Peyer's patch (tissue), 4 donors: ENCODE results near the gene FGF16. TPM values are rescaled to one million over a fixed set of nuclear protein-coding genes. Genes with fewer than 3 reads are reported as not detected.

Experiments
- DNase-seq, 3 donors: peaks; one replicate each; pipeline ENCODE4 v3.0.0-alpha.2; 2017 to 2019
- H3K27ac ChIP-seq, 4 donors: fragments of 200-600 bp; sonication (generic); one replicate each; pipeline ENCODE4 v1.5.1; 2016 to 2019
- H3K27me3 ChIP-seq, 2 donors: fragments of 200-600 bp; sonication (generic); one replicate each; pipeline ENCODE4 v1.5.1; 2019
- H3K36me3 ChIP-seq, 3 donors: fragments of 200-600 bp; sonication (generic); one replicate each; pipeline ENCODE4 v1.5.1; 2016 to 2019
- H3K4me1 ChIP-seq, 4 donors: fragments of 200-600 bp; sonication (generic); one replicate each; pipeline ENCODE4 v1.5.1; 2016 to 2019
- H3K4me3 ChIP-seq, 4 donors: fragments of 200-600 bp; sonication (generic); 1 replicate in 3 of 4; 2 replicates in 1 of 4; pipeline ENCODE4 v1.5.1; 2016 to 2019; ENCODE audit warnings: mild to moderate bottlenecking in 1 of 4
- H3K9me3 ChIP-seq, 4 donors: fragments of 200-600 bp; sonication (generic); one replicate each; pipeline ENCODE4 v1.5.1; 2016 to 2019; ENCODE audit warnings: mild to moderate bottlenecking in 1 of 4
- POLR2A ChIP-seq, 2 donors: fragments of 450-650 bp; IDR thresholded peaks; one replicate each; pipeline ENCODE4 v1.5.1; 2017; ENCODE audit warnings: antibody characterized with exemption in 2 of 2, mild to moderate bottlenecking in 2 of 2, moderate library complexity in 2 of 2
- total RNA-seq, 4 donors: library from RNA; depleted of rRNA; stranded (reverse); fragments of >200 nt; gene quantifications; one replicate each; pipeline ENCODE4 v1.1.0, GENCODE V29; 2016
- TF ChIP-seq, protein P1 (sequence below), 6 experiments: fragments of 450-650 bp in 4 of 6; fragments of 200-600 bp in 2 of 6; sonication (generic) in 1 of 6; IDR thresholded peaks; one replicate each; pipeline ENCODE4 v1.5.1; 2017 to 2019; ENCODE audit warnings: antibody characterized with exemption in 6 of 6, mild to moderate bottlenecking in 3 of 6, moderate library complexity in 1 of 6

Gene FGF16
- total RNA-seq, 4 donors from 2014 or later, result not detected

DNA sequence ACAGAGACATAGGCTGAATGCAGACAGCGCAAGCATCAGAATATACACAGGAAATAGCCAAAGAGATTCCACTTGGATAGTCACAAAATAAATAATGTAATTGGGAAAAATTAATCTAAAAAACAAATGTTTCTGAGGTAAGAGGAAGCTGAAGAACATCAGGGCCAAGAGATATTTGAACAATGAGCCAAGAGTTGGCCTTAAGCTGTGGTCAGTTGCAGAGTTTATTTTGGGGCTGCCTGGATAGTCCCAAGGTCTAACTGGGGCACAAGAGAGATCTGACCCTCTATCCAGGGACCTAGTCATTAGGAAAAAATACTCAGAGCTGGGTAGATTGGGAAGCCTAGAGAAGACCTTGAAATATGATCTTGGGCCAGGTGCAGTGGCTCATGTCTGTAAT lies 31.3 kb upstream of the FGF16 start:
- no peaks in the 10 kb centered on the region for H3K9me3 ChIP-seq
- H3K36me3 ChIP-seq, result no peaks in the 10 kb centered on the region
- no peak for TF ChIP-seq POLR2A (IDR thresholded peaks at IDR 0.05)
- TF ChIP-seq, protein P1, sequence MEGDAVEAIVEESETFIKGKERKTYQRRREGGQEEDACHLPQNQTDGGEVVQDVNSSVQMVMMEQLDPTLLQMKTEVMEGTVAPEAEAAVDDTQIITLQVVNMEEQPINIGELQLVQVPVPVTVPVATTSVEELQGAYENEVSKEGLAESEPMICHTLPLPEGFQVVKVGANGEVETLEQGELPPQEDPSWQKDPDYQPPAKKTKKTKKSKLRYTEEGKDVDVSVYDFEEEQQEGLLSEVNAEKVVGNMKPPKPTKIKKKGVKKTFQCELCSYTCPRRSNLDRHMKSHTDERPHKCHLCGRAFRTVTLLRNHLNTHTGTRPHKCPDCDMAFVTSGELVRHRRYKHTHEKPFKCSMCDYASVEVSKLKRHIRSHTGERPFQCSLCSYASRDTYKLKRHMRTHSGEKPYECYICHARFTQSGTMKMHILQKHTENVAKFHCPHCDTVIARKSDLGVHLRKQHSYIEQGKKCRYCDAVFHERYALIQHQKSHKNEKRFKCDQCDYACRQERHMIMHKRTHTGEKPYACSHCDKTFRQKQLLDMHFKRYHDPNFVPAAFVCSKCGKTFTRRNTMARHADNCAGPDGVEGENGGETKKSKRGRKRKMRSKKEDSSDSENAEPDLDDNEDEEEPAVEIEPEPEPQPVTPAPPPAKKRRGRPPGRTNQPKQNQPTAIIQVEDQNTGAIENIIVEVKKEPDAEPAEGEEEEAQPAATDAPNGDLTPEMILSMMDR (IDR thresholded peaks at IDR 0.05), result no peak
- H3K4me1 ChIP-seq, result no peaks in the 10 kb centered on the region
- H3K27me3 ChIP-seq, result no peaks in the 10 kb centered on the region
- no peak overlapping the region for H3K27ac ChIP-seq
- H3K4me3 ChIP-seq, result no peak overlapping the region
- DNase-seq, result no peak

DNA sequence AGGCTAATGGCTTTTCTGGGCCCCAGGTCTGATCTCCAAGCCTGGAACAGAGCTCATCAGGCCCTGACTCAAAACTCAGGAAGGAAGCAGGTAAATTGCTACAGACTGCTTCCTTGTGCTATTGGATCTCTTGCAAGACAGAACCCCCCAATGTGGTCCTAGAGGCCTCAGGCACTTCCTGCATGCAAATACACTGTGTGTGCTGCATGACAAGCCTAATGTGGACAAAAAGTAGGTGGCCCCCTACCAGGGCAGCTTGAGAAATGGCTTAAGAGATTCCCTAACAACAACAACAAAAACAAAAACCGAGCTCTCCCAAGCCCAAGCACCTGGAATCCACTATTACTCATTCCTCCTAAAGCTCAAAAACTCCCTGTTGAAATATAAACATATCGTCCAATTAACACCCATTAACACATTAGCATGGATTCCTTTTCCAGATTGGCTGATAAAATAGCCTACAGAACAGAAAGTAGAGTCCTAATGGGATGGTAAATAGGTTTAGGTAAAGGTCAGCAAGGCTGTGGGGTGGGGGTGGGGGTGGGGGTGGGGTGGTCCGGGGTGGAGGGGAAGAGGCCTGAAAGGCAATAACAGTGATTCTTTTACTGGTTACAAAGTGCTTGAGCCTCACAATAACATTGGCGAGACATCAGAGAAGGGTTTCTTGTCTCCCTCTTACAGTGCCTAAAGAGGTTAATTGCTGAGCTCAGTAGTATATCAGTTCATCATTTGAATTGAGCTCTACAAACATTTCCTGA lies 24.1 kb upstream of the FGF16 start:
- no peaks in the 10 kb centered on the region for H3K27me3 ChIP-seq
- TF ChIP-seq, protein P1 (IDR thresholded peaks at IDR 0.05), result no peak
- H3K4me3 ChIP-seq, result no peak overlapping the region
- H3K27ac ChIP-seq, result no peak overlapping the region
- H3K9me3 ChIP-seq, result no peaks in the 10 kb centered on the region
- no peaks in the 10 kb centered on the region for H3K4me1 ChIP-seq
- DNase-seq, result no peak
- H3K36me3 ChIP-seq, result no peaks in the 10 kb centered on the region

DNA sequence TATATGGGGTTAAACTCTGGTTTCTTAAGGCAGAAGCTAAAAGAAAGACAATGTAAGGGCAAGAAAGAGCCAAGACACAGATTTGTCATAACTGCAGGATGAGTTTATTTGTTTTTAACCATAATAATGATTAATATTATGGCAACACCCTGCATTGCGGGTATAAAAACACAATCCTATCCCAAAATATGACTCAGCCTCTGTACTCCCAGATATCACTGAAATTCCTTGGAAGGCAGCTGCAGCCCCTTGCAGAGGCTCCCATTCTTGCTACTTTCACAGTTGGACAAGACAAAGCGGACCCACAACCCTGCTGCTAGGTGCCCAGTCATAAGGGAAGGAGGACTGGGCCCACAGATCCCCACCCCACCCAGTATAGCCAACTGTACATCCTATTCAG lies 20.4 kb upstream of the FGF16 start:
- TF ChIP-seq, protein P1 (IDR thresholded peaks at IDR 0.05), result no peak
- no peak for TF ChIP-seq POLR2A (IDR thresholded peaks at IDR 0.05)
- DNase-seq, result no peak
- H3K27me3 ChIP-seq, result no peaks in the 10 kb centered on the region

DNA sequence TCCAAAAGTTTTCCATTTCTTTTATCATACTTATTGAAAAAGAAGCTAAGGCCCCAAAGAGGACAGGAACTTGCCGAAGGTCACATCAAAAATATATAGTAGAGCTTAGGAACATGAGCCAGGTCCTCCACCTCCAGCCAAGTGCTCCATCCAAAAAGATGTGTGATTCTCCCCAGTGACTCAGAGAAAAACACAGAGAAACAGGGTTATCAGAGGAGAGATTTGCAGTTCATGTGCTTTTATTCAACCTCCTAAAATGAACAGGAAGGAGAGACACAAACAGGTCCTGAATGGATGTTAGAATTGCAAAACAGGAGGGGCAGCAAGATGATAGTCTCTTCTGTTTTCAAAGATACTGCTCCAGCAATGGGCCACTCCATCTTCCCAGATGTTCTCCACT lies 19.6 kb upstream of the FGF16 start:
- Histone ChIP-seq H3K9me3 (no peaks in the 10 kb centered on the region), H3K27me3 (no peaks in the 10 kb centered on the region), H3K36me3 (no peaks in the 10 kb centered on the region), H3K27ac (no peak overlapping the region), H3K4me3 (no peak overlapping the region), H3K4me1 (no peaks in the 10 kb centered on the region)
- TF ChIP-seq, protein P1 (IDR thresholded peaks at IDR 0.05), result no peak
- TF ChIP-seq POLR2A (IDR thresholded peaks at IDR 0.05), result no peak
- no peak for DNase-seq

More for the DNA sequence above, 20.4 kb upstream of the FGF16 start:
- Histone ChIP-seq H3K36me3 (no peaks in the 10 kb centered on the region), H3K4me1 (no peaks in the 10 kb centered on the region), H3K27ac (no peak overlapping the region), H3K4me3 (no peak overlapping the region), H3K9me3 (no peaks in the 10 kb centered on the region)

DNA sequence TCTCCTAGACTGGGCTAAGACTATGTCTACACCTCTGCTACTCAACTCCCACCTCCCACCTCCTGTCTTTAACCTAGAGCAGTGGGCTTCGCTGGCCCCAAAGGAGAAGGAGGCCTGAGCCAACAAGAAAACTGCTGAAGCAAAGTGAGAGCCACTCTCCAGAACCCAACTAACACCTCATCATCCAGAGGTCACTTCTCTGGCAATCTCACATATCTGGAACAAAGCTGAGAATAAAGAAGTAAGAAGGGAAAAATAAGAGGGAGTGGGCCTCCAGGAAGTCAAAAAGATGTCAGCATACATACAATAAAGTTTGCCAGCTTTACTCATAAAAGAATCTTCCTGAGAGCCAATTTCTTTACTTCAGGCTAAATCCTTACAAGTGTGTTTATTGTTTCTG lies 18.6 kb upstream of the FGF16 start:
- TF ChIP-seq, protein P1 (IDR thresholded peaks at IDR 0.05), result no peak
- TF ChIP-seq POLR2A (IDR thresholded peaks at IDR 0.05), result no peak
- no peak for DNase-seq

More for the DNA sequence above, 18.6 kb upstream of the FGF16 start:
- Histone ChIP-seq H3K9me3 (no peaks in the 10 kb centered on the region), H3K4me3 (no peak overlapping the region), H3K36me3 (no peaks in the 10 kb centered on the region), H3K27ac (no peak overlapping the region), H3K27me3 (no peaks in the 10 kb centered on the region), H3K4me1 (no peaks in the 10 kb centered on the region)
